Left hindlimb (tissue), 1 donor: Measurements from ENCODE around the gene SPIRE1.
"Not testable (repeated sequence)": the region's sequence is repeated elsewhere in the genome, so short reads cannot be mapped to it uniquely, and the experiment has no call there.

Experiments used
- DNase-seq: peaks from one replicate; pipeline ENCODE4 v3.0.0-alpha.2; 2018

SPIRE1 gene

DNA sequence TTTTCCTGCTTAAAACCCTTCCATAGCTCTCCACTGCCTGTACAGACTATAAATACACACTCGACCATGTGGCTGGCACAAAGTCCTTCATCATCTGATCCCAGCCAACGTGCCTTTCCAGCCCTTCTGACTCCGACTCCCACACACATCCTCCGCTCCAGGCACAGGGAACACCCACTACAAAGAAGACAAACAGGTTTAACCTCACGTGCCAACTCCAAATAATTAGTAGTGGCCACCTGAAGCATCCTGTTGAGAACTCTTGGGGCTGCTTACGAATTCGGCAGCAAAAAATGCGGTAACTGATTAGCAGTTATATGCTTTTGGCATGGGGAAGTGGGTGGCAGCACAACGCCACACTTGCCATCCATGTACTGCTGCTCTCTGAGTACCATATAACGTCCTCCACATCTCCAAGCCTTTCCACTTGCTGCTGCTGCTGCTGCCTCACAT, 12.1 kb downstream of the SPIRE1 start:
- DNase-seq, result no peak

GRCh38 chr18:12645254-12645653, 12.7 kb downstream of the SPIRE1 start:
- no peak for DNase-seq

DNA sequence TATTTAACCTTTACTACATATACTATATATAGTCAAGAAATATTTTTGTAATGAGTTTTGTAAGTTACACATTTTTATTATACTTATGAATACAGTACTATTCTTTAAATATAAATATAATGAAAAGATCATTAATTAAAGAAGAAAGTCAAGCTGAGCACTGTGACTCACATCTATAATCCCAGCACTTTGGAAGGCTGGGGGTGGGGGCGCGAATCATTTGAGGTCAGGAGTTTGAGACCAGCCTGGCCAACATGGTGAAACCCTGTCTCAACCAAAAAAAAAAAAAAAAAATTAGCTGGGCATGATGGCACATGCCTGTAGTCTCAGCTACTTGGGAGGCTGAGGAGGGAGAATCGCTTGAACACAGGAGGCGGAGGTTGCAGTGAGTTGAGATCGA, 14.2 kb downstream of the SPIRE1 start:
- not testable (repeated sequence) for DNase-seq

DNA sequence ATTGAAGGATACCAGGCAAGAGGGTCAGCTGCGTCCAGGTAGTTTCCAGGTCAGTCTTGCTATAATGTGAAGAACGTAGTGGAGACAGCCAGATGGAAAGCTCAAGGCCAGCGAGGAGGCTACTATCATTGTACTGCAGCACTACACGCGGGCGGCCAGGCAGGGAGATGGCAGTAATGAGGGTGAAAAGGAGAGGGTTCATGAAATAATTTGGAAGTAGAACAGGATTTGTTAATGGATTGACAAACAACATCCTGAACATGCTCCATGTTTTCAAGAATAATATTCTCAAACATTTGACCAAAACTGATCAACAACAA, 17.1 kb downstream of the SPIRE1 start:
- DNase-seq, result no peak

- no peak for DNase-seq
Observed at GRCh38 chr18:12639990-12640880, 17.7 kb downstream of the SPIRE1 start.

DNA sequence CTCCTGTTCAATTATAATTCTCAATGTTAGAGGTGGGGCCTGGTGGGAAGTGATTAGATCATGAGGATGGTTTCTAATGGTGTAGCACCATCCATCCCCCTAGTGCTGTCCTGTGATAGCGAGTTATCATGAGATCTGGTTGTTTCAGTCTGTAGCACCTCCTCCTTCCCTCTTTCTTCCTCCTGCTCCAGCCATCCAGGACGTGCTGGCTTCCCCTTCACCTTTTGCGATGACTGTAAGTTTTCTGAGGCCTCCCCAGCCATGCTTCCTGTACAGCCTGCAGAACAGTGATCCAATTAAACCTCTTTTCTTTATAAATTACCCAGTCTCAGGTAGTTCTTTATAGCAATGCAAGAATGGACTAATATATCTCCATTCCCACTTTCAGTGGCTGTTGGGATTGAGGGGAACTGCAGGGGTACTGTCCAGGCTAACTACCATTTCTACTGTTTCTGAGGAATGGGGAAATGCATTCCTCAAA, 19.2 kb downstream of the SPIRE1 start:
- DNase-seq, result no peak

DNA sequence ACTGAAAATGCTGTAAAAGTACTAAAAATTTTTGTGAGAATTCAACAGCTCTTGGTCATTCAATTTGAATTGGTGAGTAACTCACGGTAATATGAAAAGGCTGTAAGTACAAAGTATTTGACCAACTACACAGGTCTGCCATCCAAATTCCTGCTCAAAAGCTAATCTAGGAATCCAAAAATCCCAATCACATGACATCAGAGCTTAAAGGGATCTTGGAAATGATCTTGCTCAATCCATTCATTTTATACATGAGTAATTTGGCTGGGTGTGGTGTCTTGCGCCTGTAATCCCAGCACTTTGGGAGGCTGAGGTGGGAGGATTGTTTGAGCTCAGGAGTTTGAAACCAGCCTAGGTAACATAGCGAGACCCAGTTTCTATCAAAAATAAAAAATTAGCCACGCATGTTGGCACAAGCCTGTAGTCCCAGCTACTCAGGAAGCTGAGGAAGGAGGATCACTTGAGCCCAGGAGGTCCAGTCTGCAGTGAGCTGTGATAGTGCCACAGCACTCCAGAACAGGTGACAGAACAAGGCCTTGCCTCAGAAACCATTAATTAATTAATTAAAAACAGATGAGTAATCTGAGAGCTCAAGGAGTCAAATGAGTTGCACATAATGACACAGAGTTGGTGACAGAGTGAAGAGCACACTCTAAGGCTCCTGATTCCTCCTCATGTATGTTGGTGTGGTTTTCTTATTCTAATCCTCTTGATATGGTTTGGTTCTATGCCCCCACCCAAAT, 19.8 kb downstream of the SPIRE1 start:
- no peak for DNase-seq

DNA sequence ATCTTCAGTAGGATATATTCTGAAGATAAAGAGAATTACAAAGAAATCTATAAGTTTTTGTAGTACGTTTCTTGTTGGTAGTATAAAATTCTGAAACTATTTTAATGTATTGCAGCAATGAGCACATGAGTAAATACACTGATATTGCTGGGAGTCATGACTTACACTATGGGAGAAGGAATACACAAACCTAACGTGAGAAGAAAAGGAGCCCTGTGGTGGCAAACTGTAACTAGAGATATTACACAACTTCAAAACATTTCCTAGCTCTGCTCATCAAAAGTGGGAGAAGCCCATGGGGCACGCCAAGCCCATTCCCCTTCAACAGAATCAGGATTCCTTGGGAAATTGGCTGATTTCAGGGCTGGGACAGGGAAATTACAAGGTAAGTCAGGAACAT, 20.5 kb downstream of the SPIRE1 start:
- no peak for DNase-seq

DNA sequence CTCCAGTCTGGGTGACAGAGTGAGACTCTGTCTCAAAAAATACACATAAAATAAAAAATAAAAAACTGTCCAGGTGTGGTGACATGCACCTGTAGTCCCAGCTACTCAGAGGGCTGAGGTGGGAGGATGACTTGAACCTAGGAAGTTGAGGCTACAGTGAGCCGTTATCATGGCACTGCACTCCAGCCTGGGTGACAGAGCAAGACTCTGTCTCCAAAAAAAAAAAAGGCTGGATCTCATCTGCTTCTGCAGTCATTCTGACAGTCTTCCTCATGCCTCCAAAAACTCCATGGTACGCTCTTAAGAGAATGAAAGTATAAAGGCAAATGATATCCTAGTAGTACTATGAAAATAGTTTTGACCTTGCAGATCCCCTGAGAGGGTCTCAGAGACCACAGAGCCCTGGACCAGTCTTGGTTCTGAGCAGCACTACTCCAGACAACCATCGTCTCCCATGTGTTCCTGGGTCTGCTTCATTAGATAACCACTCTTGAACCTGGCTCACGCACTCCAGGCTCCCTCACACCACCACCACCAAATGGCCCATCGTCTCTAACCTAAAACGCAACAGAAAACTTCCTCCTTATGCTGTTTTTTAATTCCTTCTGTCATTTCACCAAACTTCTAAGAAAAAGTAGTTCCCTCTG, 26.0 kb downstream of the SPIRE1 start:
- no peak for DNase-seq

- no peak for DNase-seq
Observed at GRCh38 chr18:12630136-12630535, 27.8 kb downstream of the SPIRE1 start.

GRCh38 chr18:12628706-12629702, 28.9 kb downstream of the SPIRE1 start:
- DNase-seq, result no peak

- DNase-seq, result not testable (repeated sequence)
Observed at GRCh38 chr18:12627199-12627598, 30.7 kb downstream of the SPIRE1 start.

DNA sequence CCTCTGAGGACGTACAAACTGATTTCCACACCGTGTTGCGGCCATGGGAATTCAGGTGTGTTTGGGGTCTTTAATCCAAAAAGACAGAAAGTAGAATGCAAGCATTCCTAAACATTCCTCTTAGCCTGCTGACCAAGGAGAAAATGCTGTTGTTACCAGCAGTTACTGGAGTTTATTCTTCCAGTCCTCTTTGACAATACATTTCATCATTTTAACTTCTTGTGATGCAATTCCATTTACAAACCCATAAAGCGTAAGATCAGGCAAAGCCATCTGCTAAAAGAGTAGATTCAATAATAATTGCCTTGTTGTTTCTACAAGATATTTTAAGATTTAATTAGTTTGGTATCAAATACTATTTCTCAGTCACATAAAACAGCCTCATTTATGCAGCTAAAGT, 32.7 kb downstream of the SPIRE1 start:
- DNase-seq, result no peak

DNA sequence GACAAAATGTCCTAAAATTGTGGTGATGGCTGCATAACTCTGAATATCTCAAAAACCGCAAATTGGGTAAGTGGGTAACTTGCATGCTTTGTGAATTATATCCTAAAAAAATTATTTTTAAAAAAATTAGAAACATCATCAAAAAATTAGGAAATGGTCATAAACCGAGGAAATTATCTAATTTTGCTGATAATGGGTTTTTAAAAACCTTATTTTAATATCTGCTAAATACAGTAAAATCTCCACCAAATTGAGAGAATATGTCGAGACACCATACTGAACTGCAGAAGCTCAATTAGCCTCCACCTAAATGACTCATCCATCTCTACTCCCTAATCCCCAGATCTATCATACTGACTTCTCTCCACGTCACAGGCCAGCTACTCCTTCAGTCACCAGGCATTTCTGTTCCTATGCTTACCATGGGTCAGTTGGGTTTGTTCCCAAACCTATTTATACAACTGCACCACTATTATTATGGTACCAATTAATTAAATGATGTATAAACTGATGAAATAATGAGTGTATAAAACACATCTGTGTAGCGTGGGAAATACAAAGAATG, 36.1 kb downstream of the SPIRE1 start:
- DNase-seq, result no peak

- DNase-seq, result no peak
Observed at GRCh38 chr18:12615748-12616147, 42.2 kb downstream of the SPIRE1 start.

GRCh38 chr18:12608301-12608700, 49.6 kb downstream of the SPIRE1 start:
- no peak for DNase-seq

GRCh38 chr18:12606592-12607315, 51.2 kb downstream of the SPIRE1 start:
- DNase-seq, result no peak

- DNase-seq, result no peak
Observed at GRCh38 chr18:12604445-12605007, 53.4 kb downstream of the SPIRE1 start.

DNA sequence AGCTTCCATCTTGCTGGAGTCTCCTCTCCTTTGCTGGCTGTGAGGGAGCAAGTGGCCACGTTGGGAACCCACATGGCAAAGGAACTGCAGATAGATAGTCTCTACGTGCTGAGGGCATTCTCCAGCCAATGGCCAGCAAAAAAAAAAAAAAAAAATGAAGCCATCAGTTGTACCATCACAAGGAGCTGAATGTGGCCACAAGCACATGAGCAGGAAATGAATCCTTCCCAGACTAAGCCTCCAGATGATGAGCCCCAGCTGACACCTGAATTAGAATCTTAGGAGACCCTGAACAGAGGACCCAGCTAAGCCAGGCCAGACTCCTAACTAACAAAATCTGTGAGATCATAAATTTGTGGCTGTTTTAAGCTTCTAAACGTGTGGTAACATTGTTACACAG, 57.9 kb downstream of the SPIRE1 start:
- DNase-seq, result no peak

- DNase-seq, result no peak
Observed at GRCh38 chr18:12599543-12599942, 58.4 kb downstream of the SPIRE1 start.
